PC-3 (cell line): Measurements from ENCODE around the gene PCDHGA5.

ENCODE experiments used
- CTCF ChIP-seq: fragments of 300-600 bp; sonication (generic); conservative IDR thresholded peaks from 2 replicates; pipeline ENCODE4 v1.5.1; 2017; ENCODE audit warnings: antibody characterized with exemption, low read depth, mild to moderate bottlenecking, low read length
- EZH2 ChIP-seq: fragments of 300-600 bp; sonication (generic); IDR thresholded peaks from one replicate; pipeline ENCODE4 v1.6.1; 2017; ENCODE audit warnings: antibody characterized with exemption, mild to moderate bottlenecking, low read length; ENCODE audit not compliant: unreplicated experiment
- EZH2phosphoT487 ChIP-seq: fragments of 300-600 bp; sonication (generic); IDR thresholded peaks from 2 replicates; pipeline ENCODE4 v1.6.1; 2018; ENCODE audit warnings: mild to moderate bottlenecking, antibody characterized with exemption, low read length, borderline replicate concordance

DNA sequence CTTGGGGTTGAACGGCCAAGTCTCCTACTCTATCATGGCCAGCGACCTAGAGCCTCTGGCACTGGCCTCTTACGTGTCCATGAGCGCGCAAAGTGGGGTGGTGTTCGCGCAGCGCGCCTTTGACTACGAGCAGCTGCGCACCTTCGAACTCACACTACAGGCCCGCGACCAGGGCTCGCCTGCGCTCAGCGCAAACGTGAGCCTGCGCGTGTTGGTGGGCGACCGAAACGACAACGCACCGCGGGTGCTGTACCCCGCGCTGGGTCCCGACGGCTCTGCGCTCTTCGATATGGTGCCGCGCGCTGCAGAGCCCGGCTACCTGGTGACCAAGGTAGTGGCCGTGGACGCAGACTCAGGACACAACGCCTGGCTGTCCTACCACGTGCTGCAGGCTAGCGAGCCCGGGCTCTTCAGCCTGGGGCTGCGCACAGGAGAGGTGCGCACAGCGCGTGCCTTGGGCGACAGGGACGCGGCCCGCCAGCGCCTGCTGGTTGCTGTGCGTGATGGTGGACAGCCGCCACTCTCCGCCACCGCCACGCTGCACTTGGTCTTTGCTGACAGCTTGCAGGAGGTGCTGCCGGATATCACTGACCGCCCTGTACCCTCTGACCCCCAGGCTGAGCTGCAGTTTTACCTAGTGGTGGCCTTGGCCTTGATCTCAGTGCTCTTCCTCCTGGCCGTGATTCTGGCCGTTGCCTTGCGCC, 35.7 kb downstream of the PCDHGA5 start:
- TF ChIP-seq CTCF (no peak), EZH2 (no peak), EZH2phosphoT487 (no peak)
